ENCODE results near the gene PLEK.
A peak's percentile ranks its signal among the peaks of the same experiment; 100 is the strongest.
"Not testable (repeated sequence)": the region's sequence is repeated elsewhere in the genome, so short reads cannot be mapped to it uniquely, and the experiment has no call there.

PLEK gene

GRCh38 chr2:68352651-68353391 is 12.3 kb upstream of the PLEK start:
- DNase-seq (ENCODE audit: low spot score), result no peak

- DNase-seq (ENCODE audit: low spot score), result no peak
These were observed 8.4 kb upstream of the PLEK start for GRCh38 chr2:68356599-68357239.

DNA sequence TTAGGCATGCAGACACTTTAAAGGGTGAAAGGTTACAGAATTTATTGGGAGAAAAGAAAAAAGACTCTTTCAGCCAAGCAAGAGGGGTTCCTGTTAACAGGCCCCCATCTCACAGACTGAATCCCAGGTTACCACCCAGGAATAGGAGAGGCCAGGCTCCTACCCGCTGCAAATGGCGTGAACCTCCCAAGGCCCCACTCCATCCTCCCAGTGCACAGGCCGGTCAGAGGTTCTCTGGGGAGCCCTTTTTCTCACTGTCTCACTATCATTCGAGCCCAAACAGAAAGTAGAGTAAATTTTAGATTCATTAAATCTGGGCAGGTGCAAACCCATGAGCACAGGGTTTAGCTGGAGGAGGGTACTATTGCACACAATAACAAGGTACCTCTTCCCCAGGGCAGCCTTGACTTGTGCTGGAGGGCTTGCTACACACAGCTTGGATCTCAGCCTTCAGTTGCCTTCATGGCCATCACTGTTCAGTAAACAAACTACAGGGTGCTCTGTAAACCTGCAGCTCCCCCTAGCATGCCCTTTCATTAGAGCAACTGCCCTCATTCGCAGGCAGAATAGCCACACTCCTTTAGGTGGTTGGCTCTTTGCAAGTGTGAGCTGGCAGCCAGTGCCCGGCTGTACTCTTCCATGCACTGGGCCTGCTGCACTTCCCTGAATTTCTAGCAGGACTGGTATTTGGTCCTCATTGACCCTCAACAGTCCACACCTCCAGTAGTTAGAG is 7.3 kb upstream of the PLEK start:
- DNase-seq (ENCODE audit: low spot score), result peak; percentile 51

DNA sequence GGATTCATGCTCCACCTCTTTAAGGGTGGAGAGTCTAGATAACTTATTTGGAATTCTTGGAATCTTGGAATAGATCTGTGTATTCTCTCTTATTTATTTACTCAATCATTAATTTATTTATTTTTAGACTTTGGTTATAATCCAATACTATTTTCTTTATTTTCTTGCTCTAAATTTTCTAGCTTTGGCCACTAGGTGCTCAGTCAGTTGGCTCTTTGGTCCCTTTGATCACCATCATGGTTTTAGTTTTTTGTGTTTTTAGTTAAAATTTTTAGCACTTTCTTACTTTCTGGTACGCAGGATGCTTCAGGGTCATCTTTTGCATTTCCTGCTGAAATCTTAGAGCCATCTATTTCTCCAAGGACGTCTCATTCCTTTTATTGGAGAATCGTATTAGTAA is 5.2 kb upstream of the PLEK start:
- no peak for DNase-seq (ENCODE audit: low spot score)

GRCh38 chr2:68362069-68362468 is 3.0 kb upstream of the PLEK start:
- DNase-seq (ENCODE audit: low spot score), result peak; percentile 47

DNA sequence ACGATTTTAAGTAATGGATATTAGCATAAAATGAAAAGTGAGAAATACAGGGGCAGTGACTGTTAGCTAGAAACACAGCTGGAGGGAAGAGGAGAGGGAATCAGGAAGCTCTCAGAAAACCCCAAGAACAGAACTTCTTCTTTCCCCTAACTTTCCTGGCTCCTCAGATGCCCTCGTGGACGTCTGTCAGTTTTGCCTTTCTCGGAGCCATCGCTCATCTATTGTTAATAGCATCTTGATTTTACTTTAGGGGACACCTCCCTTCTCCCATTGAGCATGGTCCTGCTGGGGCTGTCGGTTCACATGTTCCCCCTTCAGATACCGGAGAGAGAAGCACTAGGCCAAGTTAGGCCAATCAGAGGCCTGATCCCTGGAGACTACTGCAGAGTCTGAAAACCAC is 2.3 kb upstream of the PLEK start:
- no peak for DNase-seq (ENCODE audit: low spot score)

DNA sequence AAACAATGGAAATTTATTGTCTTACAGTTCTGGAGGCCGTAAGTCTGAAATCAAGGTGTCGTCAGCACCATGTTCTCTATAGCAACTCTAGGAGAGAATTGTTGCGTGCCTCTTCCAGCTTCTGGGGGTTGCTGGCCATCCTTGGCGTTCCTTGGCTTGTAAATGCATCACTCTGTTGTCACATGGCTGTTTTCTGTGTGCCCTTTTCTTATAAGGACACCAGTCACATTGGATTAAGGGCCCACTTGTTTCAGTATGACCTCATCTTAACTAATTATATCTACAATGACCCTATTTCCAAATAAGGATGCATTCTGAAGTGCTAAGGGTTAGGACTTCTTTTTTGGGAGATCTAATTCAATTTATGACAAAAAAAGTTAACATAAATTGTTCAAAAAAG is 1.4 kb upstream of the PLEK start:
- no peak for DNase-seq (ENCODE audit: low spot score)

GRCh38 chr2:68366083-68366560 is 1.0 kb downstream of the PLEK start:
- DNase-seq (ENCODE audit: low spot score), result no peak

DNA sequence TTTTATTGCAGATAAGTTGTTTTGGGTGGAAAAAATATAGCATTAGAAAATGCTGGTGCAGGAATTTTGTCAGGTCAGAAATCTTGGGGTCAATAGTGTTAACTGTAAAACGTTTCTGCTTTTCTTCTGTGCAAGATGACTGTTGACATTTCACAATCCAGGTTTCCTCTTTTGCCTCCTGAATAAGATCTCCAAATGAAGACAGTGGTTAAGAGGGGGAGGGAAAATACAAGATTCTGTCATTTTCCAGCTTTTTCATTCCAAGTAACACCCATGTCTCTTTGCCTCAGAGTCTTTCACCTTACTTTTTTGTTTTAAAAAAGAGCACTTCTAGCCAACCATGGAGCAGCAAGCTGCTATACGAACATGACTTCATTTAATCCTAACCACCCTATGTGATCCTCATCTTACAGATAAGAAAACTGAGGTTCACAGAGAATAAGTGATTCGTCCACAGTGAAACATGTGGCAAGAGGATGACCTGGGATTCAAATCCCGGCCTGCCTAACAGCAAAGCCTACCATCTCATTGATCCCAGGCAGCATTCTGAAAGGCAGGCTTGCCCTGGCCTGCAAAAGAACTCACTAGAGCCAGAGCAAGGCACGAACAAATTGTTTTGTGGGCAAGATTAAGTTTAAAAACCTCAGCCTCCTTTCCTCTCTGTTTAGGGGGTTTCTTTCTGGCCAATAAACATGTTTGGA is 3.0 kb downstream of the PLEK start:
- no peak for DNase-seq (ENCODE audit: low spot score)

GRCh38 chr2:68368654-68369336 is 3.7 kb downstream of the PLEK start:
- DNase-seq (ENCODE audit: low spot score), result no peak

- DNase-seq (ENCODE audit: low spot score), result no peak
These were observed 4.3 kb downstream of the PLEK start for GRCh38 chr2:68369337-68369734.

DNA sequence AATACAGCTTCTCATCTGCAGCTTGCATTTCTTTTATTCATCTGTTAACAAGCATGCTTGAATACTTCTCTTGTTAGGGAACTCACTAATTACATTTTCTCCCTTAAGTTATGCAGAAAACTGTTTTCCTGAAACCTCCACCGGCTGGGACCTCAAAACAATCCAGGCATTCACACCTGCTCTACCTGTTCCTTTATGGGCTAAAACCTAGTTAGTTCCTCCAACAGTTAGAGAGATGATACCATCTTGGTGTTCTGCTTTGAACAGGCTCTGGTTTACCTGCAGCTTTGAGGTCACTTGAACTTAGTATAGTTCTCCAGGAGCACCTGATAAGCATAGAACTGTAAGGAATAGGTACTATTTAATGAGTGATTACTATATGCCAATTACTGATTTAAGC is 6.1 kb downstream of the PLEK start:
- no peak for DNase-seq (ENCODE audit: low spot score)

- DNase-seq (ENCODE audit: low spot score), result no peak
These were observed 6.5 kb downstream of the PLEK start for GRCh38 chr2:68371581-68371980.

GRCh38 chr2:68372485-68372884 is 7.4 kb downstream of the PLEK start:
- DNase-seq (ENCODE audit: low spot score), result no peak

DNA sequence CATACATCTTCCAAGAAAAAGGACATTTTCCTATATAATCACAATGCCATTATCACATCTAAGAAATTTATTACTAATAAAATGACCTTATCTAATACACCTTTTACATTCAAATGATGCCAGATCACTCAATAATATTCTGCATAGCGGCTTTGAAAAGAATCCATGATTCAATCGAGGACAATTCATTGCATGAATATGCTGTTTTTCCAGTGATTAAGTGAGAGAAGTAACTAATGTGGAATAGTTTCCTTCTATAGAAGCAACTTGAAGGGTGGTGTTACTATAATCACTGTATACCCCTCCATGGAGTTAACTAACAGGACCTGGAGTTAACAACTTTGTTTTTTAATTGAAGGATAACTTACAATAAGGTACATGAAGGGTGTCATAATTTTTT is 9.1 kb downstream of the PLEK start:
- DNase-seq (ENCODE audit: low spot score), result no peak

DNA sequence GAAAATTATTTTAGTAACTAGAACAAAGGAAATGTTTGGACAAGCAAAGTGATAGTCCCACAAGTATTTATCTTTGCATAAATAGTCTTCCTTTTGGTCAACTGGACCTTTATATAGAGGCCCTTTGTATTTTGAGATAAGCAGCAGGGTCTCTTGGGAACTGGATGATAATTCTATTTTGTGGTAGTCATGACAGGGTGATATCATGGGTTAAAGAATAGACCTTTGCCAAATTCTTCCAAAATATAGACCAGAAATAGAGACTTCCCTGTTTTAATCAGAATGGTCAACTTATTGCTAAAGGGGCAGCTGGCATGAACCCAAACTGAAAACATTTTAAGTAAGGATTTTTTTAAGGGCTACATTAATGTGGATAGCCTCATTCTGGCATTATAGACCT is 10.5 kb downstream of the PLEK start:
- no peak for DNase-seq (ENCODE audit: low spot score)

DNA sequence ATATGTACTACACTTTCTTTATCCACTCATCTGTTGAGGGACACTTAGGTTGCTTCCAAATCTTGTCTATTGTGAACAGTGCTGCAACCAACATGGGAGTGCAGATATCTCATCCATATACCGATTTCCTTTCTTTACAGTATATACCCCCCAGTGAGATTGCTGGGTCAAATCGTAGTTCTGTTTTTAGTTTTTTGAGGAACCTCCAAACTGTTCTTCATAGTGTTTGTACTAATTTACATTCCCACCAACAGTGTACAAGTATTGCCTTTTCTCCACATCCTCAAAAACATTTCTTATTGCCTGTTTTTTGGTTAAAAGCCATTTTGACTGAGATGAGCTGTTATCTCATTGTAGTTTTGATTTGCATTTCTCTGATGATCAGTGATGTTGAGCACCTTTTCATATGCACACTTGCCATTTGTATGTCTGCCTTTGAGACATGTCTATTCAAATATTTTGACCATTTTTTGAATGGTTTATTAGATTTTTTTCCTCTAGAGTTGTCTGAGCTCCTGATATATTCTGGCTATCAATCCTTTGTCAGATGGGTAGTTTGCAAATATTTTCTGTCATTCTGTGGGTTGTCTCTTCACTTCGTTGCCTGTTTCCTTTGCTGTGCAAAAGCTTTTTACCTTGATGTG is 12.2 kb downstream of the PLEK start:
- no peak for DNase-seq (ENCODE audit: low spot score)

DNA sequence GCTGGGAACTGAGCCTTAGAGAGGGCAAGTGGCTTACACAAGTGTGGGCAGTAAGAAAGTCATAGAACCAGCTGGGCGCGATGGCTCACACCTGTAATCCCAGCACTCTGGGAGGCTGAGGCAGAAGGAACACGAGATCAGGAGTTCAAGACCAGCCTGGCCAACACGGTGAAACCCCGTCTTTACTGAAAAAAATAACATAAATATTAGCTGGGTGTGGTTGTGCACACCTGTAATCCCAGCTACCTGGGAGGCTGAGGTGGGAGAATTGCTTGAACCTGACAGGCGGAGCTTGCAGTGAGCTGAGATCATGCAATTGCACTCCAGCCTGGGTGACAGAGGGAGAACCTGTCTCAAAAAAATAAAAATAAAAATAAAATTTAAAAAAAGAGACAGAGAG is 13.7 kb downstream of the PLEK start:
- not testable (repeated sequence) for DNase-seq (ENCODE audit: low spot score)

GRCh38 chr2:68379184-68379708 is 14.2 kb downstream of the PLEK start:
- DNase-seq (ENCODE audit: low spot score), result no peak

- no peak for DNase-seq (ENCODE audit: low spot score)
These were observed 18.7 kb downstream of the PLEK start for GRCh38 chr2:68383778-68384177.

GRCh38 chr2:68384485-68385107 is 19.5 kb downstream of the PLEK start:
- DNase-seq (ENCODE audit: low spot score), result no peak

All from HuH-7 (cell line).